Skeletal muscle cell (primary cell): ENCODE results near the gene TMEM266.

Experiments
- DNase-seq: peaks from one replicate; pipeline ENCODE4 v3.0.0-alpha.2; 2010; ENCODE audit warnings: low read depth
- H3K4me3 ChIP-seq: 2 replicates; pipeline ENCODE4 v1.5.1; 2011; ENCODE audit warnings: low read depth, mild to moderate bottlenecking, control low read depth, low read length, moderate library complexity

TMEM266 gene

DNA sequence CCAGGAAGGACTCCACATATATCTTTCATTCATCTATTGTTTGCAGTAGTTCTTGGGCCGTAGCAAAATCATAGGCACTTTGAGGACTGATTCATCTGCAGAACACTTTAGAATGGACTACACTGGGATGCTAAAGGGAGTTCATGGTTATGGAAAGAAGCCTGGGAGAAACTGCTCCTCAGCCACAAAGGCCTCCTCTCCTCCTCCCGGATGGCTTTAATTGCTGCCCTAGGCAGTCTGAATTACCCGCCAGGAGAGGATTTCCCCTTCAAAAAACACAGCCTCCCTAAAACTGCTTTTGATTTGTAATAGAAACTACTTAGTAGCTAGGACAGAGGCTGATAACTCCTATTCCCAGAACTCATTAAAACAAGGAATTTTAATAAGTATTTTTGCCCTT lies 4.6 kb downstream of the TMEM266 start:
- H3K4me3 ChIP-seq: no peak overlapping the region
- DNase-seq: no peak

GRCh38 chr15:76065245-76065644 lies 5.5 kb downstream of the TMEM266 start:
- no peak overlapping the region for H3K4me3 ChIP-seq
- no peak for DNase-seq

DNA sequence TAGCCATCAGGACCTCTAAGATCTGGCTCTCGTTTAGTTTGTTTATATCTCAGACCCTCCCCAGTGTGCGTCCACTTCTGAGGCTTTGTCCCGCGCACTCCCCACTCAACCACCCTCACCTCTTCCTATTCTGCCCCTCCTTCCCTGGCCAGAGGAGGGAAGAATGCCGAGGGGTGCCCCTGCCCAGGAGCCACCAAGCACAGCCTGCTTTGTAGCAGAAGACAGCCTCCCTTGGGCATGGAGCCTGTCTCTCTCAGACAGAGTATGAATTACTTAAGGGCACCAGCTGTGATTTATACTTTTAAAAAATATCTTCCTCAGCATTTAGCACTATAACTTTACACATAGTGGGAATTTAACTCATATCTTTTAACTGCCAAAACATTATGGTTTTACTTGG lies 6.0 kb downstream of the TMEM266 start:
- DNase-seq: no peak
- H3K4me3 ChIP-seq: no peak overlapping the region

DNA sequence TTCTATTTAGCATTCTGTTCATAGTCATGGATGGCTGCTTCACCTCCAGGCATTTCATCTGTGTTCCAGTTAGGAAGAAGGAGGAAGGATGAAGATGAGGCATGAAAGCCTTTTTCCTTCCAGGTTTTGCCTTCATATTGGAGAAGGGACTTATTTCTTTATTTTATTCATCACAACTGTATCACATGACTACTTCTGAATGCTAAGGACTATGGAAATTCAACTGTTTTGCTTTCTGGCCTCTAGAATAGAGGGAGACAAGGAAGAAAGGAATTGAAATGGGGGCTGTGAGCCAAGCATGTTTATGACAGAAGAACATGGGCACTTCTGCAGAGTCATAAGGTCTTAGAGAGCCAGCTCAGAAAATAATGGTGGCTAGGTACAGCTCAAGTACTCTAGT lies 10.4 kb downstream of the TMEM266 start:
- H3K4me3 ChIP-seq: no peak overlapping the region
- no peak for DNase-seq

DNA sequence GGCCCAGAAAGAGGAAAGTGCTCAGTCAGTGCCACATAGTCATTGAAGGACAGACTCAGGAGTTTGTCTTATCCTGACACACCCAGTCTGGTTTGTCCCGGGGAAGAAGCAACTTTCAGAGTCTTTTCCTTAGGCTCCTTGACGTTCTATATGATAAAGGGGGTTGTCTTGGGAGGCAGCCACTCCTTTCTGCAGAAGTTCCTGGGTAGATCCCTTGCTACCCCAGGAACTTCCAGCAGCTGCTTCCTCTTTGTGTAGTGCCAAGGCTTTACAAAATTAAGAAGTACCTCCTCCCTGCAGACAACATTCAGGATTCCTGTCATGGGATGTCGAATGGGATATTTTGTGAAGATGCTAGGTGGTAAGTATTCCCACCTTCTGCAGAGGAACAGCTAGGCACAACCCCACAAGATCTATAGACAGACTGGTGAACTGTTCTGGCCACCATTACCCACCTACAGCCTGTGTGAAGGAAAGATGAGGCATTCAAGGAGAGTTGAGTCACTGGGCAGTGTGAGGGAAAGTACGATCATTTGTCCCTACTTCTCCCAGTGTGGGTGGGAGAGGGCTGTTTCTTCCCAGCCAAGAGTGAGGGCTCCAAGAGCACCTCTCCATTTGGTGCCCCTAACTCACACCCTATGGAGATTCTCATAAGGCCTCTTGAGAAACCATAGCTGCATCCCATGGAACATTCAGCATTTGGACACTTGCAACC lies 11.3 kb downstream of the TMEM266 start:
- no peak overlapping the region for H3K4me3 ChIP-seq
- no peak for DNase-seq

GRCh38 chr15:76071806-76072205 lies 12.0 kb downstream of the TMEM266 start:
- no peak for DNase-seq
- no peak overlapping the region for H3K4me3 ChIP-seq

DNA sequence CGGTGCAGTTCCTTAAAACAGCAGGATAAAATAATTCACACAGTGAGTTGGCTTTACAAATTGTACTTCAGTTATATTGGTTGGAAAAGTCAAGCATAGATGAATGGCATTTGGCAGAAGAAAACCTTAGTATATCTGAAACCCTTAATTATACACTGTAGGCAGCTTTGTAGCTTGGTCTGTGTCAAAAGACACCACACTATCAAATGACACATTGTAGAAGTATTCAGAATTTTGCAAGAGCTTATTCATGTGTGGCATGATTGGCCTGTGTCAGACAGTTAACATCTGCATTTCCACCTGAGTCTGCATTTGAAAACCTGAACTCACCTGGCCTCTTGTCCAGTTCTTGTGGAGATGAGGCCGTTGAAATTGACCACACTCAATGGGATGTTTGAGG lies 13.8 kb downstream of the TMEM266 start:
- no peak for DNase-seq
- no peak overlapping the region for H3K4me3 ChIP-seq

- no peak overlapping the region for H3K4me3 ChIP-seq
- DNase-seq: no peak
Measured at GRCh38 chr15:76075046-76075445, 15.3 kb downstream of the TMEM266 start.

- H3K4me3 ChIP-seq: no peak overlapping the region
Measured at GRCh38 chr15:76078285-76078877, 18.6 kb downstream of the TMEM266 start.

GRCh38 chr15:76084256-76084655 lies 24.5 kb downstream of the TMEM266 start:
- no peak for DNase-seq
- H3K4me3 ChIP-seq: no peak overlapping the region

More at GRCh38 chr15:76078285-76078877, 18.6 kb downstream of the TMEM266 start:
- DNase-seq: no peak

DNA sequence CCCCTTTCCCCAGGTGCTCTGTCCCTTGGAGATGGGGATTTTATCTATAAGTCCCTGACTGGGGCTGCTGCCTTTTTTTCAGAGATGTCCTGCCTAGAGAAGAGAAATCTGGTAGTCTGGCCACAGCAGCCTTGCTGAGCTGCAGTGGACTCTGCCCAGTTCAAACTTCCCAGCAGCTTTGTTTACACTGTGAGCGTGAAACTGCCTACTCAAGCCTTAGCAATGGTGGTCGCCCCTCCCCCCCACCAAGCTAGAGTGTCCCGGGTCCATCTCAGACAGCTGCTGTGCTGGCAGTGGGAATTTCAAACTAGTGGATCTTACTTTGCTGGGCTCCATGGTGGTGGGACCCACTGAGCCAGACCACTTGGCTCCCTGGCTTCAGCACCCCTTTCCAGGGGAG lies 38.9 kb downstream of the TMEM266 start:
- no peak for DNase-seq
- no peak overlapping the region for H3K4me3 ChIP-seq

GRCh38 chr15:76099388-76099787 lies 39.6 kb downstream of the TMEM266 start:
- H3K4me3 ChIP-seq: no peak overlapping the region
- DNase-seq: no peak

- no peak for DNase-seq
- H3K4me3 ChIP-seq: no peak overlapping the region
Measured at GRCh38 chr15:76100361-76100760, 40.6 kb downstream of the TMEM266 start.

GRCh38 chr15:76101655-76102054 lies 41.9 kb downstream of the TMEM266 start:
- no peak overlapping the region for H3K4me3 ChIP-seq
- no peak for DNase-seq

DNA sequence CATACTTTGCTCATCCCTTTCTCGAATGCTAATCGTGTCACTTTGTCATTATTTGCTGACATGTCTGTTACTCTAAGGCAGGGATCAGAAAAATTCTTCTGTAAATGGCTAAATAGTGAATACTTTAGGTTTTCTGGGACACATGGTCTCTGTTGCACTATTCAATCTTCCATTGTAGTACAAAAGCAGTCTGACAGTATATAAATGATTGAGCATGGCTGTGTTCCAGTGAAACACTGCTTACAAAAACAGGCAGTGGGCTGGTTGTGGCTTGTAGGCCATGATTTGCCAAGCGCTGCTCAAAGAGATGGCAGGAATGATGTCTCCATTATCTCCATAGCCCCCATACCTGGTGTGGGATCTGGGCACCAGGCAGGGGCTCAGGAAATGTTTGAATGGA lies 45.6 kb downstream of the TMEM266 start:
- H3K4me3 ChIP-seq: no peak overlapping the region
- no peak for DNase-seq

DNA sequence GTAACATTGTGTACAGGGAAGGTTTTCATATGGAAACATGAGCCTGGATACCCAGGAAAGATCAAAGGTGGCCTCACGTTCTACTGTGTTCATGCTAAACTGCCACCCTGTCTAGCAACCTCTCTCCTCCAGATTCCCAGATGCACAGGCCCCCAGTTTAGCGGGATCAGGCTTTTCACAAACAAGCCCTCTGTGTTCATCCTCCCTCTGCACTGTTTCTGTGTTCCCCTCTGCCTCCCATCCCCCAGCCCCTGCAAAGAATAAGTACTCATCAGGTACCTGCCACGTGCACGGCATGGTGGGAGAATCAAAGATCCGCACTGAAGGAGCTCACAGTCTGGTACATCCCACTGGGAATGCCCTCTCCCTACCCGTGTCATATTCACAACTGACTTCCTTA lies 46.1 kb downstream of the TMEM266 start:
- H3K4me3 ChIP-seq: no peak overlapping the region
- DNase-seq: no peak

- DNase-seq: no peak
- no peak overlapping the region for H3K4me3 ChIP-seq
Measured at GRCh38 chr15:76107169-76107568, 47.4 kb downstream of the TMEM266 start.

DNA sequence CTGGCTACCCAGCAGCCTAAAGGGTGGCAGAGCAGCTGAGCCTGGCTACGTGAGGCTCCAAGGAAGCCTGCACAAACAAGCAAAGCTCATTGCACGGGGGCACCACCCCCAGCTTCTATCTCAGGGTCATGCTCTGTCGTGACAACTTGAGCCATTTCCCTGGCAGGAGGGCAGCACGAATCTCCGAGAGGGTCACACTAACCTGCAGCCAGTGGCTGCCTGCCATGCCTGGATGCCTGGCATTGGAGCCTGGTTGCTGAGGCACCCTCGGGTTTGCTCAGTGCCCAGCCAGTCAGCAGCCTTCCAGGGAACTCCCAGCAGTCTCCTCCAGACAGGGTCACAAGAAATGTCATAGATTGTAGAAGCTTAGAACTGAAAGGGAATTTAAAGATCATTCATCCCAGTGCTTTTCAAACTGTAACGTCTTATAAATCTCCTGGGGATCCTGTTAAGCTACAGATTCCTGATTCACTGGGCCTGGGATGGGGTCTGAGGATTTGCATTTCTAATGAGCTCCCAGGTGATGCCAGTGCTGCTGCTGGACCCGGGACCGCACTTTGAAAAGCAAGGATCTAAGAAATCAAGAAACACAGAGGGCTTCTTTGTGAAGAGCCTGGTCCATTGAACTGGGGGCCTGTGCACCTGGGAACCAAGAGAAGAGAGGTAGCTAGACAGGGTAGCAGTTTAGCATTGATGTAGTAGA lies 48.4 kb downstream of the TMEM266 start:
- DNase-seq: no peak
- no peak overlapping the region for H3K4me3 ChIP-seq

GRCh38 chr15:76109046-76109445 lies 49.3 kb downstream of the TMEM266 start:
- H3K4me3 ChIP-seq: no peak overlapping the region
- no peak for DNase-seq

- DNase-seq: no peak
- no peak overlapping the region for H3K4me3 ChIP-seq
Measured at GRCh38 chr15:76114561-76114960, 54.8 kb downstream of the TMEM266 start.
